Right lobe of liver (tissue), 4 donors: ENCODE measurements around the gene HEXIM2.

Experiments used
- POLR2A ChIP-seq: fragments of 450-650 bp; IDR thresholded peaks from one replicate; pipeline ENCODE4 v1.6.1; 2017; ENCODE audit warnings: antibody characterized with exemption, mild to moderate bottlenecking
- TF ChIP-seq, protein P1 (sequence below), 4 donors: fragments of 200-600 bp in 3 of 4; fragments of 450-650 bp in 1 of 4; IDR thresholded peaks; one replicate each; pipeline versions ENCODE4 v1.5.1 to v1.8.0; 2016 to 2022; ENCODE audit warnings: antibody characterized with exemption in 4 of 4, mild to moderate bottlenecking in 2 of 4
- donor health status: DM: no; HTN: no; CAD: no.
- donor health status: DM: no; HTN: no; CAD: no.
- donor health status: DM: no; HTN: yes; CAD: no.

DNA sequence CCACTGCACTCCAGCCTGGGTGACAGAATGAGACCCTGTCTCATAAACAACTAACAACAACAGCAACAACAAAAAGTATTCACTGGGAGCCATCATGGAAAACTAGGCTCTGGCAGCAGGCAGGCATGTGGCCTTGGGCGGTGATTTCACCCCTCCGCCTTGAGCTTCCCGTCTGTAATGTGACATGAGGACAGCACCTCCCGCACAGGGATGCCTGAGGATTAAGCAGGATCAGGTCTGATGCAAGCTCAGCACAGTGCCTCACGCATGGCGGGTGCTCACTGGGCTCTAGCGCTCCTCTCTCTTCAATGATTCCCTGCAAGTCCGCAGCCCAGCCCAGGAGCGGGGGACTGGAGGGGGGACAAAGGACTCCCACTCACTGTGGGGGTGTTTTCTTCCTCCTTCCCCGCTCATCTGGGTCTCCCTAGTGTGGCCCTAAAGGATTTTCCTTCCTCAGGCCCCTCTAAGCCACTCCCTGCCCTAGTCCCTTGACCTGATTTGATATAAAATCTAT lies 32.2 kb upstream of the HEXIM2 start:
- TF ChIP-seq, protein P1, sequence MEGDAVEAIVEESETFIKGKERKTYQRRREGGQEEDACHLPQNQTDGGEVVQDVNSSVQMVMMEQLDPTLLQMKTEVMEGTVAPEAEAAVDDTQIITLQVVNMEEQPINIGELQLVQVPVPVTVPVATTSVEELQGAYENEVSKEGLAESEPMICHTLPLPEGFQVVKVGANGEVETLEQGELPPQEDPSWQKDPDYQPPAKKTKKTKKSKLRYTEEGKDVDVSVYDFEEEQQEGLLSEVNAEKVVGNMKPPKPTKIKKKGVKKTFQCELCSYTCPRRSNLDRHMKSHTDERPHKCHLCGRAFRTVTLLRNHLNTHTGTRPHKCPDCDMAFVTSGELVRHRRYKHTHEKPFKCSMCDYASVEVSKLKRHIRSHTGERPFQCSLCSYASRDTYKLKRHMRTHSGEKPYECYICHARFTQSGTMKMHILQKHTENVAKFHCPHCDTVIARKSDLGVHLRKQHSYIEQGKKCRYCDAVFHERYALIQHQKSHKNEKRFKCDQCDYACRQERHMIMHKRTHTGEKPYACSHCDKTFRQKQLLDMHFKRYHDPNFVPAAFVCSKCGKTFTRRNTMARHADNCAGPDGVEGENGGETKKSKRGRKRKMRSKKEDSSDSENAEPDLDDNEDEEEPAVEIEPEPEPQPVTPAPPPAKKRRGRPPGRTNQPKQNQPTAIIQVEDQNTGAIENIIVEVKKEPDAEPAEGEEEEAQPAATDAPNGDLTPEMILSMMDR (IDR thresholded peaks at IDR 0.05) = no peak
- no peak for TF ChIP-seq POLR2A
